Measurements from ENCODE around the gene WDFY4. TPM values are rescaled to one million over a fixed set of nuclear protein-coding genes. Genes with fewer than 3 reads are reported as not detected.

Gene WDFY4
- total RNA-seq, 4 donors from 2014 or later = 1.6 to 5.1 (median 3.0) TPM

DNA sequence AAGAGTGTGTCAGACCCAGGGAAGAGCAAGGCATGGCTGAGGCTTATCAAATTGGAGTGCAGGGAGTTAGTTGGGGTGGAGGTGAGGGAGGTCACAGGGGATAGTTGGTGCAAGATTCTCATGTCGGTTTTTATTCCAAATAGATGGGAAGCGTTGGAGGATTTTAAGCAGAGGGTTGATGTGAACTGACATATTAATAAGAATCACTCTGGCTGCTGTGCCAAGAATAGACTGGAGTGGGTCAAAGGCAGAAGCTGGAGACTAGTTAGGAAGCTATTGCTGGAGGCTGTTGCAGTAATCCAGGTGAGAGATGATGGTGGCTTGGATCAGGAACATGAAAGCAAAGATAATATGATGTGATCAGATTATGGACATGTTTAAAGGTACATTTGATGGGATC, 218.5 kb downstream of the WDFY4 start:
- Histone ChIP-seq H3K27me3 (peaks cover 3% of the 10 kb centered on the region), H3K27ac (no peak overlapping the region), H3K36me3 (no peaks in the 10 kb centered on the region), H3K4me3 (no peak overlapping the region), H3K4me1 (no peaks in the 10 kb centered on the region), H3K9me3 (peaks cover 0 to 5% (median 0%) of the 10 kb centered on the region in 3 donors)
- TF ChIP-seq POLR2AphosphoS5 (IDR thresholded peaks at IDR 0.05) (no peak), POLR2A (IDR thresholded peaks at IDR 0.05) (no peak), EP300 (IDR thresholded peaks at IDR 0.05) (no peak)
- TF ChIP-seq, protein P1, sequence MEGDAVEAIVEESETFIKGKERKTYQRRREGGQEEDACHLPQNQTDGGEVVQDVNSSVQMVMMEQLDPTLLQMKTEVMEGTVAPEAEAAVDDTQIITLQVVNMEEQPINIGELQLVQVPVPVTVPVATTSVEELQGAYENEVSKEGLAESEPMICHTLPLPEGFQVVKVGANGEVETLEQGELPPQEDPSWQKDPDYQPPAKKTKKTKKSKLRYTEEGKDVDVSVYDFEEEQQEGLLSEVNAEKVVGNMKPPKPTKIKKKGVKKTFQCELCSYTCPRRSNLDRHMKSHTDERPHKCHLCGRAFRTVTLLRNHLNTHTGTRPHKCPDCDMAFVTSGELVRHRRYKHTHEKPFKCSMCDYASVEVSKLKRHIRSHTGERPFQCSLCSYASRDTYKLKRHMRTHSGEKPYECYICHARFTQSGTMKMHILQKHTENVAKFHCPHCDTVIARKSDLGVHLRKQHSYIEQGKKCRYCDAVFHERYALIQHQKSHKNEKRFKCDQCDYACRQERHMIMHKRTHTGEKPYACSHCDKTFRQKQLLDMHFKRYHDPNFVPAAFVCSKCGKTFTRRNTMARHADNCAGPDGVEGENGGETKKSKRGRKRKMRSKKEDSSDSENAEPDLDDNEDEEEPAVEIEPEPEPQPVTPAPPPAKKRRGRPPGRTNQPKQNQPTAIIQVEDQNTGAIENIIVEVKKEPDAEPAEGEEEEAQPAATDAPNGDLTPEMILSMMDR (IDR thresholded peaks at IDR 0.05) = no peak
- no peak for ATAC-seq
- 6 to 26% methylated on average over 2 of the region's 2 CpGs for WGBS, 2 donors (ENCODE audit: low coverage in 1 of 2)

DNA sequence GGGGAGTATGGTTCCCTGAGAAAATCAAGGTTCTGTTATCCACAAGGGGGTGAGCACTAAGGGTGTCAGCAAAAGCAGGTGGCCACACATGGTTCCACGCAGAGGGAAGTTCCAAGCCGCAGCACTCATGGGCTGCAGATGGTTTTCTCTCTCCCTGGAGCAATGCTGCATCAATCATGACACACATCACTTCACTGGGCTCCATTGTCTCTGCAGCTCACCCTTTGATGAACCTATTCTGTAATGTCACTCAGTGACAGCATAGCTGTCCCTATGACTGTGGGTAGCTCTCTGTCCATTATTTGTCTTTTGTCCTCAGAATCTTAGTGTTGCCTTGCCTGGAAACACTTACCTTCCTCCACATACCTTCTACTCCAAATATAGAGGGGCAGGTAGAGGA, 220.2 kb downstream of the WDFY4 start:
- Histone ChIP-seq H3K27ac (no peak overlapping the region), H3K27me3 (peaks cover 3% of the 10 kb centered on the region), H3K36me3 (no peaks in the 10 kb centered on the region), H3K9me3 (peaks cover 0 to 5% (median 0%) of the 10 kb centered on the region in 3 donors), H3K4me1 (no peaks in the 10 kb centered on the region), H3K4me3 (no peak overlapping the region)
- TF ChIP-seq POLR2A (IDR thresholded peaks at IDR 0.05) (no peak), EP300 (IDR thresholded peaks at IDR 0.05) (no peak), POLR2AphosphoS5 (IDR thresholded peaks at IDR 0.05) (no peak)
- TF ChIP-seq, protein P1 (IDR thresholded peaks at IDR 0.05) = no peak
- 80% methylated on average over 1 to 2 of the region's 2 CpGs for WGBS, 2 donors (ENCODE audit: low coverage in 1 of 2)
- ATAC-seq = no peak

DNA sequence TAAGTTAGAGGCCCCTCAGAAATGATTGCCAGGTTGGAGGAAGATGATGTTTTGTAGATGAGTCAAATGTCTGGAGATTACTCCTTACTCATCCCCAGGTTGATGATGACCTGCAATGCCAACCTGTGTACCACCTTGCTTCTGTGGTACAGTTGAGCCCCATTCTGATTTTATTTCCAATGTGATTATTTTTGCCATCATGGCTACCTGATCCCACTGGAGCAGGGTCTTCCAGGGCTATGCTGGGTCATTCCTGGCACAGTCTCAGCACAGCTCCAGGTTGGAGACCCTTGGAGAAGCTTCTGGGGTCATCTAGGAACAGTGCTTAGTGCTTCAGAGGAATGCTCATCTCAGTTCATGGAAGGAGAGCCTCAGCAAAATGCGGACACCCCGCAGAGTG, 220.6 kb downstream of the WDFY4 start:
- Histone ChIP-seq H3K4me3 (no peak overlapping the region), H3K36me3 (no peaks in the 10 kb centered on the region), H3K27ac (no peak overlapping the region), H3K4me1 (no peaks in the 10 kb centered on the region), H3K9me3 (peaks cover 0 to 5% (median 0%) of the 10 kb centered on the region in 3 donors), H3K27me3 (peaks cover 3% of the 10 kb centered on the region)
- 100% methylated on average over 1 of the region's 2 CpGs; no CpG with 5 or more reads in 1 of the 2 donors for WGBS, 2 donors (ENCODE audit: low coverage in 1 of 2)
- TF ChIP-seq EP300 (IDR thresholded peaks at IDR 0.05) (no peak), POLR2A (IDR thresholded peaks at IDR 0.05) (no peak), POLR2AphosphoS5 (IDR thresholded peaks at IDR 0.05) (no peak)
- TF ChIP-seq, protein P1 (IDR thresholded peaks at IDR 0.05) = no peak
- no peak for ATAC-seq

DNA sequence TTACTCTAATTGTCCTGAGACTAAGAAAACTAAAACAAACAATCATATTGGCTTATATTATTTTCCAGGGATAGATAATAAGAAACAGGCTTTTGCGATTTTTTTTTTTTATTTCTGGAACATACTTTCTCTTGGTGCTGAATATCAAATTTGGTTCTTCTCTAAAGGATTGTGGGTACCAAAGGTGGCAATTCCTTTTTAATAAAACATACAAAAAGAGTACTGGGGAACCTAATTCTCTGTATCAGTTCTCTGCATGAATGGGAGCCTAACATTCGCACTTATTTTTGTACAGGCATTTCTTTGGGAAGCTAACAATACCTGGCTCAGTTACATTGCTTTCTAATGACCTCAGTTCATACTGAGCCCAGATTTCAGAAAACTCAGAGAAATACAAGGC, 222.2 kb downstream of the WDFY4 start:
- Histone ChIP-seq H3K4me3 (no peak overlapping the region), H3K36me3 (no peaks in the 10 kb centered on the region), H3K4me1 (no peaks in the 10 kb centered on the region), H3K27me3 (peaks cover 3% of the 10 kb centered on the region), H3K9me3 (no peaks in the 10 kb centered on the region), H3K27ac (no peak overlapping the region)
- ATAC-seq = no peak
- WGBS, 2 donors (ENCODE audit: low coverage in 1 of 2) = 57 to 67% methylated on average over 2 of the region's 2 CpGs
- TF ChIP-seq POLR2A (IDR thresholded peaks at IDR 0.05) (no peak), EP300 (IDR thresholded peaks at IDR 0.05) (no peak), POLR2AphosphoS5 (IDR thresholded peaks at IDR 0.05) (no peak)
- TF ChIP-seq, protein P1 (IDR thresholded peaks at IDR 0.05) = no peak

DNA sequence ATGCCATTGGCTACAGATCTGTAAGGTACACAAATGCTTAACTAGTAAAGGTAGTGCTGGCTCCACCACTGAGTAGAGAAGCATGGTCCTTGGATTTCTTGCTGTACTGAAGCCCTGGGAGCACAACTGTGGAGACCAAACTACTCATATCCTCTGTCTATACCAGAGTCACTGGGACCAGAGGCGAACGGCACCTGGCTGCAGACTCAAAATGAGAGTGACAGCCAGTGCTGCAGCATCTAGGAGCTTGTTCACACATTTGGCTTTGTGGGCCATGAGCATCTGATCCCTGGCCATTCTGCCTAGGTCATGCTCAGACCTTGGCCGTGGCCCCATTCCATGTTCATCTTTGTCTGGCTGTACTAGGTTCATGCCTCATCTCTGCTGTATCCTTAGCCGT, 223.1 kb downstream of the WDFY4 start:
- no peaks in the 10 kb centered on the region for H3K4me1 ChIP-seq
- ATAC-seq = no peak
- no peaks in the 10 kb centered on the region for H3K36me3 ChIP-seq
- TF ChIP-seq POLR2A (IDR thresholded peaks at IDR 0.05) (no peak), POLR2AphosphoS5 (IDR thresholded peaks at IDR 0.05) (no peak), EP300 (IDR thresholded peaks at IDR 0.05) (no peak)
- TF ChIP-seq, protein P1 (IDR thresholded peaks at IDR 0.05) = no peak
- peaks cover 3% of the 10 kb centered on the region for H3K27me3 ChIP-seq
- H3K4me3 ChIP-seq = no peak overlapping the region
- 90 to 94% methylated on average over 2 of the region's 4 CpGs for WGBS, 2 donors (ENCODE audit: low coverage in 1 of 2)
- no peak overlapping the region for H3K27ac ChIP-seq
- H3K9me3 ChIP-seq = no peaks in the 10 kb centered on the region

All from gastroesophageal sphincter (tissue), 4 donors.